GM18511 (cell line): ENCODE results near the gene LMO1.

Experiments
- ATAC-seq: cut with Tn5 transposase; IDR thresholded peaks from one replicate; pipeline ENCODE4 v1.9.1; 2021; ENCODE audit warnings: mild to moderate bottlenecking, moderate library complexity; ENCODE audit not compliant: unreplicated experiment

The LMO1 gene

GRCh38 chr11:8229299-8230177 lies 34.1 kb downstream of the LMO1 start:
- no peak for ATAC-seq

DNA sequence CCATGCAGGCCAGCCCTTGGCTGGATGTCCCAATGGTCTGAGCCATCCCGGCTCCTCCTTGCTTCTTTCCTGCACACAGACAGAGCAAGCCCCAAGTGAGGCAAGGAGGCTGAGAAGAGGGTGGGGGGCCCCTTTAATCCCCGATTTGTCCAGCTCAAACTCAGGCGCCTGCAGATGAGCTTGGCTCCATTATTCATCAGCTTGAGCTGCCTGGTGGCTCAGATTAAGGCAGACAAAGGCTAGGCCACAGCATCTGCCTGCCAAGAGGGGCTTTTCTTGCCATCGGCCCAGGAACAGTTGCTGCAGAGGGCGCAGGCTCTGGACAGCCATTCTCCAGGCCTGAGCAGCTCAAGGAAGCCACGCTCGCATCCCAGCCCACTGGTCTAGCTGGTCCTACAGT lies 35.4 kb downstream of the LMO1 start:
- ATAC-seq, result no peak

DNA sequence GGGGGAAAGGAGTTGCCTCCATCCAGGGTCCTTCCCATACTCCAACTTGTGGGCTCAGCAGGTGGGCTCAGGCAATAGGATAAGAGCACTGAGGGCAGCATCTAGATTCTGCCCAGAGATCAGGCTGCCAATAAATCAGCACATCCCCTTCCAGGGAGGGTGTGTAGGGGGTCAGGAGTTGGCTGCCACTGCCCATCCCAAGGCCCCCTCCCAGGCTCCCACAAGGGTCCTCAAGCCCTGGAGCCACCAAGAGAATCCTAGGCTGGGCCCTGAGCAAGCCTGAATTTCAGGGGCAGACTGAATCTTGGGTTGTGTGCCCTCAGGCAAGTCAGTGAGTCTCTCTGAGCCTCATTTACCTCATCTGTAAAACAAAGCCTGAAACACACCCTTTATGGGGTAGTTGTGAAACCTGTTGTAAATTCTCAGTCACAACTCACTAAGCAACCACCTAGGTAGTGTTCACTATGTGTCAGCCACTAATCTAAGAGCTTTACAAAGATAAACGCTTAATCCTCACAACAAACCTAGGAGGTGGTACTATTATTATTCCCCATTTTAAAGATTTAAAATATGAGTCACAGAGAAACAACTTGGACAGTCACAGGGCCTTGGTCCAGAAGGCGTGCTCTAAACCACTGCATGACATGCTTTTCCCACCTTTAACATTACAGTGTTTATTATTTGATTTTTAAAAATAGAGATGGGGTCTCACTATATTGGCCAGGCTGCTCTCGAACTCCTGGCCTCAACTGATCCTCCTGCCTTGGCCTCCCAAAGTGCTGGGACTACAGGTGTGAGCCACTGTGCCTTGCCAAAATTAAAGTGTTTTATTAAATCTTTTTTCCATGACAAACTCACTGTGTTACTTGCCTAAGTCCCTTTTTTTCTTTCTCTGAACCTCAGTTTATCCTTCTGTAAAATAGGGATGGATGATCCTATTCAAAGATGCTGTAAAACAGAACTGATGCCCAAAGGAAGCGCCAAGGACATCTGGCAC lies 36.2 kb downstream of the LMO1 start:
- no peak for ATAC-seq

- peak; percentile 70 for ATAC-seq
These were observed 38.1 kb downstream of the LMO1 start for GRCh38 chr11:8225589-8226036.

GRCh38 chr11:8224711-8225110 lies 39.0 kb downstream of the LMO1 start:
- ATAC-seq, result no peak

DNA sequence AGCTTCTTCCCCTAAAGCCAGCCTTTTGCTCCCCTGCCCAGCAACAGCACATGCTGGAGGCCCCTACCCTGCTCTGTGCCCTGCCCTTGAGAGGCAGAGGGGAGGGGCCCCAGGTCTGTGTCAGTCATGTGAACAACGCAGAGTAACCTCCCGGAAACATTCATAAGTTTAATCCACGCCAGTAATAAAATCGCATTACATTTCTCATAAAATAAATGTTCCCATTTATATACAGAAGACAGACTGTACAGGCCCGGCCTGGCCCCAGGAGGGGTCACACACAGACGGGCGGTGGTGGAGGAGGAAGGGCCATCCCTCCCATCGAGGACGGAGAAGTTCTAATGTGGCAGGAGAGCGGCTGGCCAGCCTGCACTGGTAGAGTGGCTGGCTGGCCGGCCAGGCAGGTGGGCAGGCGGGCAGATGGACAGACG lies 39.5 kb downstream of the LMO1 start:
- no peak for ATAC-seq

DNA sequence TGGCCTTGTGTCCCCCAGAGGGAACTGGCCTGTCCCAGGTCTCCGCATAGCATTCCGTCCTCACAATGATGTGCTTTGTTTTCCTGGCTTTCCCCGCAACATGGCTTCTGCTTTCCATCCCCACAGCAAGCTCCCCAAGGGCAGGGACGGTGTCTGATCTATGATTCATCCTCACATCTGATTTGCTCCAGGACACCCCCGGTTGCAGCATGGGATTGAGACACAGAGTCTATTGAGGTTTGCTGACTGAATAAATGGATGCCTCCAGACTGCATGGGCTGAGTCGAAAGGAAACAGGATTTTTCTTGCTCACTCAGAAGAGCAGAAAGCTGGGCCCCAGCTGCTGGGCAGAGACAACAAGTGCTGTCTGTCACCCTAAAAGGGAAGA lies 40.2 kb downstream of the LMO1 start:
- ATAC-seq, result no peak

DNA sequence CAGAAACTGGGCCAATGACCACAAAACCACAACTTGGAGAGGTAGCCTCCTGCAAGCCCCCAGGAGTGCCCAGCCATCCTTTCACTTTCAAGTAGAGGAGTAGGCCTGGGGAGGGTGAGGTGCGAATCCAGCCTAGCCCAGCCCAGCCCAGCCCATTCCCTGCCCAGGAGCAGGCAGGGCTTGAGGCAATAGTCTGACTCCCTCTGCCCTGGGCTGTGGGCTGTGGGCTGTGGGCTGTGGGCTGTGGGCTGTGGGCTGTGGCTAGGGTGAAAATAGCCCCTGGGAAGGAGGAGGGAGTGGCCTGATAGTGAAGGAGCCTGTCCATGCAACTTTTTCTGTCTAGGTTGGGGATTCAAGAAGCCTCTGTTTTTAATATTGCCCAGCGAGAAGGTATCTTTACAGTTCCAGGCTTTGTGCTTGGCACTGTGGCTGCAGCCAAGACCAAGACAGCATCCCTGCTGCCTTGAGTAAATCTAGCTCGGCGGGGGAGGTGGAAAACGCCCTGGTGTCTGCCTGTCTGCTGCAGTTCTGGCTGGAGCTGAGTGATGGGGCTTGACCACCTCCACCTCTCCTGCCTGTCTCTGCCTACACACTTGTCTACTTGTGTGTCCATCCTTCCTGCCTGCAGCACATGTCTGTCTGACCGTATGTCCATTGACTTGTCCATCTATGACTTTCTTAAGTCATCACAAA lies 40.7 kb downstream of the LMO1 start:
- ATAC-seq, result no peak

DNA sequence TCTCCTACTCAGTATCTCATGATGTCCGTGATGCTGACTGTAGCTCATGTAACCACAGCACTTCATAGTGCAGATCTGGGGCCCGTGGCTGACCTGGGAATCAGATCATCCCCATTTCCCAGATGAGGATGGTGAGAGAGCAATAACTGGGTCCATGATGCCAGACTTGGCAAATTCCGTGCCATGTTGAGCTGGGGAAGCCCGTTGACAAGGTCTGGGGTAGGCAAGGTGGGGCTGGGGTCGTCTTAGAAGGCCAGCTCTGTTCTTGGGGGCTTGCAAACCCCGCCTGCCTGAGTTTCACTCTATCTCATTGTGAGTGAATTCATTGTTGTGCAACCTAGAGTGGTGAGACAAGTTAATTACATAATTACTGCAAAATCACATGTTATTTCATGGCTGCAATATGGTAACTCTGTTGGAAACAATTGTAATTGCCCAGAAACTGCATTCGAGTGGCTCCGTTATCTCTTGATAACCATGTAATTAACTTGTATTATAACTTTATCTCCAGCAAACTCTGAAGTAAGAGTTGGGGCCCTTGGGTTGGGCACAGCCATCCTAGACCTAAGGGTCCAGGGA lies 41.7 kb downstream of the LMO1 start:
- ATAC-seq, result no peak

DNA sequence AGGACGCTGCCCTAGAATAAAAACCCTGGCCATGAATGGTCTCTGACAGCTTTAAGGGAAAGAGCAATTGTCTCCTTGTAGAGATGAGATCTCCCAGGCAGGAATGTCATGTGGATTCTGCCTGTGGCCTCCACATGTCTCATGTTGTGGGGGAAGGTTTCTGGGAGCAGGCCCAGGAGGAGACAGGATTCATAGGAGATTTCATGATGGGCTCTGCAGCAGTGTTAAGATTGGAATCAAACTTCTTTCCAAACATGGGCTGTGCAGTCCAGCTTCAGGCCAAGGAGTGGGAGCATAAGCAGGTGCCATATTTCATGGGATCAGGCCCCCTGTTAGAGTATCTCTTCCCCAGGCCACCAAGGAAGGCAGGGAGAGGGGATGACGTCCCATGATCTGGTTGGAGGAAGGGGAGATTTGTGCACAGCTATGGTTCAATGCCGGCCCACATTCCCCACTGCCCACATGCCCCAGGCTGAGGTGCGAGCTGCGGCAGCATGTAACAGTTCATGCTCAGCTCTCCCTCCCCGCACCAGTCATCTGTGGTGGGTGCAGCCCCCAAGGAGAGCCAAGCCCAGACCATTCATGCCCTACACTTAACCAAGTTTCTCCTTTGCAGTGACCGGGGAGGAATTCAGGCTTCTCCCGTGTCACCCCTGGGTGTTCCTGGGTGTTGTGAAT lies 42.5 kb downstream of the LMO1 start:
- ATAC-seq, result no peak

- no peak for ATAC-seq
These were observed 43.2 kb downstream of the LMO1 start for GRCh38 chr11:8220261-8221045.

DNA sequence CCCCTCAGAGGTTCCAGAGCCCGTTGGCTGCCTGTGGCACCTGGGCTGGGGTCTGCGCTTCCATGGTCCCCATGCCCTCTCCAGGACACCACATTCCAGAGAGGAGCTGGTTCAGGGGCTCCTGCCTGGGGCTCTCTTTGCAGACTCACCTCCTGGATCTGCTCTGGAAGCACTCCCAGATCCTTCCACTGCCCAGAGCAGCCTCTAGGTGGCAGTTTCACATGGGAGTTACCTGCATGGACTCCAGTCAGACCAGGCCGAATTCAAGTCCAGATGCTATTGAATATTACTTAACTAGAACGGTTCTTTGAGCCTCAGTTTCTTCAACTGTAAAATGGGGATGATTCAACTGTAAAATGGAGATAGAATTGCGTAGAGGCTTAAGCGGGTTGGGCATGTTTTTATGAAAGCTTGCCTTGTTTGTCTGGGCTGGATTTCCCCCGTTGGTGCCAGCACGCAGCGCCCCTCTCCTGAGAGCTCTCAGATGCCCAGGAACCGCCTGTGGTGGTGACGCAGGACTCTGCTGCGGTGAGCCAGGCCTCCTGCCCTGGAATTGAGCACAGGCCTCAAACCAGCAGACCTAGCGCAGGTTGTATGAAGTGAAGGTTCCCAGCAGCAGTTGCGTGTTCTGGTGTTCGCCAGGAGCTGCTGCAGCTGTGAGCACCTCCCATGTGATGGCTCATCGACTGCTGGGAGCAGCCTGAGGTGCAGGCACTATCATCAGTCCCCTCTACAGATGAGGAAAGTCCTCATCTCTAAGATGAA lies 44.2 kb downstream of the LMO1 start:
- ATAC-seq, result no peak

- ATAC-seq, result no peak
These were observed 44.8 kb downstream of the LMO1 start for GRCh38 chr11:8218840-8219239.

GRCh38 chr11:8218409-8218808 lies 45.3 kb downstream of the LMO1 start:
- ATAC-seq, result no peak

DNA sequence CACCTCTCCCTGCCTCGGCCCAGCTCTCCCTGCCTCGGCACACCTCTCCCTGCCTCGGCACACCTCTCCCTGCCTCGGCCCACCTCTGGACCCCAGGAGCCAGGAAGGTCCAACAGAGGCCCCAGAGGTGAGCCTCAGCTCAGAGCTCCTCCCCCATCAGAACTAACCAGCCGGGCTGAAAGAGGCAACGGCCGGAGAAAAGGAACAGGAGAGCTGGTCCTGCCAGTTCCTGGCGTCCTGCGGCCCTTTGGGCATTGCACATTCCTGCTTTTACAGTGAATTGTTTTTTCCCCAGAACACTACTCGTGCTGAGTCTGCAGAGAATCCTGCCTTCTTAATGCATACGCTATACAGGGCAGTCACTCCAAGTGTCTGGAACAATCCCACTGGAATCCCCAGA lies 45.8 kb downstream of the LMO1 start:
- no peak for ATAC-seq

GRCh38 chr11:8217136-8217535 lies 46.5 kb downstream of the LMO1 start:
- no peak for ATAC-seq

- no peak for ATAC-seq
These were observed 50.3 kb downstream of the LMO1 start for GRCh38 chr11:8213376-8213775.

GRCh38 chr11:8209208-8209807 lies 54.4 kb downstream of the LMO1 start:
- no peak for ATAC-seq
